Right lobe of liver (tissue), 4 donors: Measurements from ENCODE around the gene PBX2.

Source experiments
- POLR2A ChIP-seq: fragments of 450-650 bp; IDR thresholded peaks from one replicate; pipeline ENCODE4 v1.6.1; 2017; ENCODE audit warnings: antibody characterized with exemption, mild to moderate bottlenecking
- TF ChIP-seq, protein P1 (sequence below), 4 donors: fragments of 200-600 bp in 3 of 4; fragments of 450-650 bp in 1 of 4; IDR thresholded peaks; one replicate each; pipeline versions ENCODE4 v1.5.1 to v1.8.0; 2016 to 2022; ENCODE audit warnings: antibody characterized with exemption in 4 of 4, mild to moderate bottlenecking in 2 of 4
- donor health status: DM: no; HTN: no; CAD: no.
- donor health status: DM: no; HTN: no; CAD: no.
- donor health status: DM: no; HTN: yes; CAD: no.

DNA sequence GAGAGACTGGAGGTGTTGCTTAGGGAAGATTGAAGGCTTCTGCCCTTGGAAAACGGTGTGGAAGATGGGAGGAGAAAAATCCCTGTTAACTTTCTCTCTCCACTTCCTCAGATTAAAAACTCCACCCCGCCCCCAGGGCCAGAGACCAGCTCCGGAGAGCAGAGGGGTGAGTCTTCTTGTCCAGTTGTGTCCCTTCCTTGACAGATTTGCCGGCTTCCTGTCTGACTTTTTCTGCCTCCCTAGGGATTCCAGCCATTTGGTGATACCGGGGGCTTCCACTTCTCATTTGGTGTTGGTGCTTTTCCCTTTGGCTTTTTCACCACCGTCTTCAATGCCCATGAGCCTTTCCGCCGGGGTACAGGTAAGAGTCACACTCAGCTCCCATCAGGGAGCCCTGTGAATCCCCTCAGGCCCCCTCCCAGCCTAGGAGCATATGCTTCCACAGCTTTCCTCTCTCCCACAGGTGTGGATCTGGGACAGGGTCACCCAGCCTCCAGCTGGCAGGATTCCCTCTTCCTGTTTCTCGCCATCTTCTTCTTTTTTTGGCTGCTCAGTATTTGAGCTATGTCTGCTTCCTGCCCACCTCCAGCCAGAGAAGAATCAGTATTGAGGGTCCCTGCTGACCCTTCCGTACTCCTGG is 10.1 kb downstream of the PBX2 start:
- TF ChIP-seq, protein P1, sequence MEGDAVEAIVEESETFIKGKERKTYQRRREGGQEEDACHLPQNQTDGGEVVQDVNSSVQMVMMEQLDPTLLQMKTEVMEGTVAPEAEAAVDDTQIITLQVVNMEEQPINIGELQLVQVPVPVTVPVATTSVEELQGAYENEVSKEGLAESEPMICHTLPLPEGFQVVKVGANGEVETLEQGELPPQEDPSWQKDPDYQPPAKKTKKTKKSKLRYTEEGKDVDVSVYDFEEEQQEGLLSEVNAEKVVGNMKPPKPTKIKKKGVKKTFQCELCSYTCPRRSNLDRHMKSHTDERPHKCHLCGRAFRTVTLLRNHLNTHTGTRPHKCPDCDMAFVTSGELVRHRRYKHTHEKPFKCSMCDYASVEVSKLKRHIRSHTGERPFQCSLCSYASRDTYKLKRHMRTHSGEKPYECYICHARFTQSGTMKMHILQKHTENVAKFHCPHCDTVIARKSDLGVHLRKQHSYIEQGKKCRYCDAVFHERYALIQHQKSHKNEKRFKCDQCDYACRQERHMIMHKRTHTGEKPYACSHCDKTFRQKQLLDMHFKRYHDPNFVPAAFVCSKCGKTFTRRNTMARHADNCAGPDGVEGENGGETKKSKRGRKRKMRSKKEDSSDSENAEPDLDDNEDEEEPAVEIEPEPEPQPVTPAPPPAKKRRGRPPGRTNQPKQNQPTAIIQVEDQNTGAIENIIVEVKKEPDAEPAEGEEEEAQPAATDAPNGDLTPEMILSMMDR (IDR thresholded peaks at IDR 0.05): no peak
- no peak for TF ChIP-seq POLR2A
